Activated CD8-positive, alpha-beta memory T cell treated with anti-CD3 and anti-CD28 coated beads for 24 hours (primary cell): ENCODE data around the gene SOCS3.

Source experiments
- DNase-seq: peaks from one replicate; pipeline ENCODE4 v3.0.0-alpha.2; 2020

The SOCS3 gene

DNA sequence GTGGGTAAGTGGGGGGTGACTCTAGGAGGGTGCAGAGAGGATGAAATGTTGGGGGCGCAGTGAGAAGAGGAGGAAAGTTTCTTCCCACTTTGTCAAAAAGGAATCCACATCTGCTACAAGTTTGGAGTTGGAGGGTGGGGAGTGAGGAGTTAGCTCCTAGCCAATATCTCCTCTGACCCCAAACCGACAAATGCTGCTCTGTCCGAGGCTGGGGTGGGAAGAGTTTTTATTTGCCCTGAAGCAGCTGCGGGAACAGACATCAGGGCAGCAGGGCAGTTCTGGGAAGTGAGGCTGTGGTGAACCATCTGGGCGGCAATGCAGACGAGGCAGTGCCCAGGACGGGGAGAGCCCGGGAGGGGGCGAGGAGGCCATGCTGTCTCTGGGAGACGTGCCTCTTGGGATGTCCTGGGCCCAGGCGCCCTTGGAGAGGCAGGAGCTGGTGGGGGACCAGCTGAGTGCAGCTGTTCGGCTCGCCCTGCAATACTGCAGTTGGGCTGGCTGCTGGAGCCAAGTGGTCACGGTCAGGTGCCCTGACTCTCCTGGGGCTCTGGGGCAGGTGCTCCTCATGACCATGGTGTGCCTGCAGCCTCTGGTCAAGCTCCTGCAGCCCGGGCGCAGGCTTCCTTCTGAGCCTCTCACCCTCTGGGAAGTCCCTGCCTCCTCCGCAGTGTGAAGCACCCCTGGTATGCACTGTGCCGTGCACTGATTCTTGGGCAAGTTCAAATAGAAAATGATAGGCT lies 6.4 kb upstream of the SOCS3 start:
- no peak for DNase-seq

- no peak for DNase-seq
These were observed 5.8 kb upstream of the SOCS3 start for GRCh38 chr17:78365561-78366108.

GRCh38 chr17:78364436-78365281 lies 4.8 kb upstream of the SOCS3 start:
- peak; percentile 76 for DNase-seq

- DNase-seq: no peak
These were observed 2.8 kb upstream of the SOCS3 start for GRCh38 chr17:78362671-78363070.

GRCh38 chr17:78362232-78362631 lies 2.4 kb upstream of the SOCS3 start:
- DNase-seq: no peak

GRCh38 chr17:78361225-78361701 lies 1.4 kb upstream of the SOCS3 start:
- DNase-seq: no peak

DNA sequence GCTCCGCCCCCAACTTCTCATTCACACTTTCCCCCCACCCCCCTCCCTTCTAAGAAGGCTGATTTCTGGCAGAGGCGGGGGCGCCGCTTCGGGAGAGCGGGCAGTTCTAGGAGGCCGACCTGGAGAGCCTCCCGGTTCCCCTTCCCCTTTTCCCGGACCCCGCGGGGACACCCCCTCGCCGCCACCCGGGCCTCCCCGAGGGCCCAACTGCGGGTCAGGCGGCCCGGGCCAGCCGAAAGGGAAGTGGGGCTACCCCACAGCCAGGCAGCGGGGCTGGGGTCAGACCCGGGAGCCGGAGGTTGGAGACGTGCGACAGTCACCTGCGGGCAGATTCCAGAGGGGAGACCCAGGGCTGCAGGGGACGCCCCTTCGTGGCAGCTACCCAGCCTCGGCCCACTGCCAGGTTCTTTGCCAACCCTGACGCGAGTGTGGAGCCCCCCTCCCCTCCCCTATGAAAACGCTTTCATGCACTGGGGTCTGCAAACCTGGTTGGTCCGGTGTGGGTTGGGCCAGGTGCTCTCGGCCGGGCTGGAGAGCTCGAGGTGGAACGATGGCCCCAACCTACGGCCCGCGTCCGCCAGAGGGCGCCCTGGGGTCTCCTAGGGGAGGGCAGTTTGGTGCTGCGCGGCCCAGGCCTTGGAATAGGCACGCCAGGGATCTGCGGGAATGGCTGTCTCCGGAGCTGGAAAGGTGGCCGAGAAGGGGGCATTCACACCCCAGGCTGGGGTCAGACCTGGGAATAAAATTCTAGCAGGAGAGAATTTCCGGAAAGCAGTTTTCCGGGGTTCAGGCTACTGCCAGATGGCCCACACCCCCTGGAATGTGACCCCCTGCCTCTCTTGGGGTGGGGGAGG lies 721 bp upstream of the SOCS3 start:
- peak; percentile 99 for DNase-seq

- DNase-seq: peak; percentile 78
These were observed 418 bp downstream of the SOCS3 start for GRCh38 chr17:78359321-78359996.

DNA sequence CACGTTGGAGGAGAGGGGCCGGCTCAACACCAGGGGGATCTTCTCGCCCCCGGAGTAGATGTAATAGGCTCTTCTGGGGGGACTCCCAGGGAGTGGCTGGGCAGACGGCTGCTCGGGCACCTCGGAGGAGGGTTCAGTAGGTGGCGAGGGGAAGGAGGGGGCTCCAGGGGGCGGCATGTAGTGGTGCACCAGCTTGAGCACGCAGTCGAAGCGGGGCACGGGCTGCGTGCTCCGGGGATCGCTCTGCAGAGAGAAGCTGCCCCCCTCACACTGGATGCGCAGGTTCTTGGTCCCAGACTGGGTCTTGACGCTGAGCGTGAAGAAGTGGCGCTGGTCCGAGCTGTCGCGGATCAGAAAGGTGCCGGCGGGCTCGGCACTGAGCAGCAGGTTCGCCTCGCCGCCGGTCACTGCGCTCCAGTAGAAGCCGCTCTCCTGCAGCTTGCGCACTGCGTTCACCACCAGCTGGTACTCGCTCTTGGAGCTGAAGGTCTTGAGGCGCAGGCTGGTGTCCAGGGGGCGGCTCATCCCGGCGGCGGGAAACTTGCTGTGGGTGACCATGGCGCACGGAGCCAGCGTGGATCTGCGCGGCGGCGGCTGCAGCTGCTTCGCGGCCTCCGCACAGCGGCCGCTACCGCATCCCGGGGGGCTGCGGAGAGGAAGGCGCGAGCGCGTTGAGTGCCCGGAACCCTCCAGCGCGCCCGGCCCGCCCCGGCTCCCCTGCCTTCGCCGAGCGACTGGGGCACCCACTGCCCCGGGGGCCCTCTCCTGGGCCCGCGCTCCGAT lies 1.1 kb downstream of the SOCS3 start:
- peak; percentile 72 for DNase-seq

- DNase-seq: no peak
These were observed 2.0 kb downstream of the SOCS3 start for GRCh38 chr17:78357672-78358537.

DNA sequence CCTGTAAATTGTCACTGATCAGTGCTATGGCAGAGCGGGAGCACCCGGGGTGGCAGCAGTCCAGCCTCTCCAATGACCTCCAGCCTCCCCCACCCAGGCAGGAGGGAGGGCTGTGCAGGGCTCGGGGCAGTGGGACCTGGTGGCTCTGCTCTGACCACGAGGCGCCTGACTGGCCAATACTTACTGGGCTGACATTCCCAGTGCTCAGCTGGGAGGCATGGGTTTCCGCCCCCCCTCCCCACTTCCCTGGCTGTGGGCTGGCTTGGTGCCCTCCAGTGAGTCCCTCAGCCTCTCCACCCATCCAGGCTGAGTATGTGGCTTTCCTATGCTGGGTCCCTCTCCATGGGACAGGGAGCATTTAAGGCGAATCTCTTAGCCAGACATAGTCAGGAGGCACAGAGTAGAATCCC lies 2.7 kb downstream of the SOCS3 start:
- no peak for DNase-seq

- DNase-seq: peak; percentile 88
These were observed 3.7 kb downstream of the SOCS3 start for GRCh38 chr17:78356101-78356713.

DNA sequence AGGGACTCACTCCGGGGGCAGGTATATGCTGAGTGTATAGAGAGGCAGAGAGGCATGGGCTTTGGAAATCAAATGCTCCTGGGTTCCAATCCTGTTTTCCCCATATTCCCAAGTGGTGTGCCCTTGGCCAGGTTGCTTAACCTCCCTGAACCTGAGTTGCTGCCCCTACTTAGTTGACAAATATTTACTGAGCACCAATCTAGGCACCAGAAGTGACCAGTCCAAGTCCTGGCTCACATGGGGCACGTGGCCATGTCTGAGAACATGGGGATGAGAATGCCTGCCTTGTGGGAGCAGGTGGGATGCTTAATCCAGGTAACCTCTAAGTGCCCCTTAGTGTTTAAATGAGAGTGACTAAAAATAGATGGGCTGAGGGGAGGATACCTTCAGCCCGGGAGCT lies 4.2 kb downstream of the SOCS3 start:
- no peak for DNase-seq

- no peak for DNase-seq
These were observed 4.7 kb downstream of the SOCS3 start for GRCh38 chr17:78355045-78355641.

- no peak for DNase-seq
These were observed 6.0 kb downstream of the SOCS3 start for GRCh38 chr17:78353834-78354233.

GRCh38 chr17:78351449-78352006 lies 8.3 kb downstream of the SOCS3 start:
- no peak for DNase-seq

GRCh38 chr17:78349891-78350642 lies 9.8 kb downstream of the SOCS3 start:
- no peak for DNase-seq

DNA sequence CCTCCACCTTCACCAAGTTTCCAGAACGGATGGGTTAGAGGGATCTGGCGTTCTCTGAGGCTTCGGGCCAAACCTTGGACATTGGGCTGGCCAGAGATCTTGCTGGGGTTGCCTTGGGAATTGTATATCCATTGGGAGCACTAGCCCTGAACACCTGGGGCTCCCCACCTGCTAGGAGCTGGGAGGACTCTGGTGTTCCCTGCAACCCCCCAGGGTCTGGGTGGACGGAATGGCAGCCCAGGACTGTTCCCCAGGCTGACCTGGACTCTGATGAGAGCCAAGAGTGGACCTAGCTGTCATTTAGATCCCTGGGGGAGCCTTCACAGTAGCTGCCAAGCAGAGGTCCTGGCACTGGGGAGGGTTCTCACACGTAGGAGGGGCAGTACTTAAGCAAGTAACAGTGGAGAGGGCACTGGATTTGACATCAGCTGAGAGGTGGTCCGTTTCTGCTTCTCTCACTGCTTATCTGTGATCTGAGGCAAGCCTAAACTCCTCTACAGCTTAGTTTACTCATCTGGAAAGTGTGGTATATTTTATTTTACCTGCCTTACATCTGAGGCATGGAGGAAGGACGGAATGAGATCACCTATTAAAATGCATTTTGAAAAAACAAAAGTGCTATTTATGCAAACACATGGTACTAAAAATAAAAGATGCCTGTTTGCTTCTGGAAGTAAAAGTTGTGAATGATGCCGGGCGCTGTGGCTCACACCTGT lies 11.7 kb downstream of the SOCS3 start:
- no peak for DNase-seq
